Measurements from ENCODE around the gene PTPRG. TPM values are rescaled to one million over a fixed set of nuclear protein-coding genes. Genes with fewer than 3 reads are reported as not detected.

Gene PTPRG
- total and polyA plus RNA-seq, 7 donors = 0.69 to 76.3 (median 62.7) TPM

- Histone ChIP-seq H3K27me3 (no peaks in the 10 kb centered on the region), H3K4me1 (peaks cover 0 to 74% (median 61%) of the 10 kb centered on the region in 4 donors), H3K9me3 (no peaks in the 10 kb centered on the region), H3K36me3 (no peaks in the 10 kb centered on the region), H3K4me3 (no peak overlapping the region), H3K27ac (peak overlapping the region; percentile 55 to 78 (median 70))
- 71 to 93% methylated on average over 3 of the region's 3 CpGs for WGBS, 2 donors
- TF ChIP-seq EP300 (IDR thresholded peaks at IDR 0.05) = no peak
- no peak for TF ChIP-seq POLR2AphosphoS5 (IDR thresholded peaks at IDR 0.05)
- TF ChIP-seq POLR2A (IDR thresholded peaks at IDR 0.05) = no peak
- TF ChIP-seq CTCF (IDR thresholded peaks at IDR 0.05) = no peak
- no peak for DNase-seq
- intact Hi-C loops (cut with DNase I) = loop anchor here (2.0 to 10.0 kb wide), 3 partner anchors 66 to 363 kb away; no protein-coding TSS in a partner anchor
Measured at GRCh38 chr3:61928039-61928438, 366.7 kb downstream of the PTPRG start.

DNA sequence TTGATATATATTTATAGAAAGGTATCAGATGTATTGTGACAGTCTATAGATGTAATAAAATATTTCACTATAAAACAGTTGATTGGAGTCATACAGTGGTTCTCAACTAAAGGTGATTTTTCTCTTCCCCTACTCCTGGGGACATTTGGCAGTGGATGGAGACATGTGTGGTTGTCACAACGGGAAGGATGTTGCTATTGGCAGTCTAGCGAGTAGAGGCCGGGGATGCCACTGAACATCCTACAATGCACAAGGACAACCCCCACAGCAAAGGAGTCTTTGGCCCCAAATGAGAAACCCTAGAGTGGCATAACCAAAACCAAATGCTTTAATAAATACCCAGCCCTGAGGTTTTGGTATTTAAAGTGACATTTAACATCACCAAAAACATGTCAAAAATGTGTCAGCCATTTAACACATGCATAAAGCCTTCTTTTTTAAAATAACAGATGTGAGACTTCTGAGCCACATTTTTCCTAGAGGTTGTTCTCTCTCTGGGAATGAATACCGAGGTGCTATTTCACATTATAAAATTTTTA is 367.5 kb downstream of the PTPRG start:
- Histone ChIP-seq H3K9me3 (no peaks in the 10 kb centered on the region), H3K36me3 (no peaks in the 10 kb centered on the region), H3K27ac (peak overlapping the region; percentile 55 to 78 (median 70)), H3K4me1 (peaks cover 0 to 71% (median 60%) of the 10 kb centered on the region in 4 donors), H3K4me3 (no peak overlapping the region), H3K27me3 (no peaks in the 10 kb centered on the region)
- intact Hi-C loops (cut with DNase I) = loop anchor here (2.0 to 10.0 kb wide), 3 partner anchors 67 to 364 kb away; no protein-coding TSS in a partner anchor
- TF ChIP-seq CTCF (IDR thresholded peaks at IDR 0.05) (no peak), POLR2A (IDR thresholded peaks at IDR 0.05) (no peak), POLR2AphosphoS5 (IDR thresholded peaks at IDR 0.05) (no peak), EP300 (IDR thresholded peaks at IDR 0.05) (no peak)
- 87 to 92% methylated on average over 4 of the region's 4 CpGs for WGBS, 2 donors
- no peak for DNase-seq

- 93 to 94% methylated on average over 8 of the region's 8 CpGs for WGBS, 2 donors
- intact Hi-C loops (cut with DNase I) = loop anchor here (2.0 to 10.0 kb wide), 3 partner anchors 67 to 365 kb away; no protein-coding TSS in a partner anchor
- Histone ChIP-seq H3K9me3 (no peaks in the 10 kb centered on the region), H3K4me1 (peaks cover 0 to 63% (median 52%) of the 10 kb centered on the region in 4 donors), H3K36me3 (no peaks in the 10 kb centered on the region), H3K27me3 (no peaks in the 10 kb centered on the region), H3K4me3 (no peak overlapping the region), H3K27ac (peak overlapping the region in 2 of 4 donors; percentile 72 to 78)
- DNase-seq = no peak
- TF ChIP-seq POLR2AphosphoS5 (IDR thresholded peaks at IDR 0.05) (no peak), CTCF (IDR thresholded peaks at IDR 0.05) (no peak), POLR2A (IDR thresholded peaks at IDR 0.05) (no peak), EP300 (IDR thresholded peaks at IDR 0.05) (no peak)
Measured at GRCh38 chr3:61929617-61930016, 368.2 kb downstream of the PTPRG start.

GRCh38 chr3:61932499-61932898 is 371.1 kb downstream of the PTPRG start:
- intact Hi-C loops (cut with DNase I) = no loop called here
- no peak overlapping the region for H3K4me3 ChIP-seq
- 92 to 94% methylated on average over 6 of the region's 6 CpGs for WGBS, 2 donors

DNA sequence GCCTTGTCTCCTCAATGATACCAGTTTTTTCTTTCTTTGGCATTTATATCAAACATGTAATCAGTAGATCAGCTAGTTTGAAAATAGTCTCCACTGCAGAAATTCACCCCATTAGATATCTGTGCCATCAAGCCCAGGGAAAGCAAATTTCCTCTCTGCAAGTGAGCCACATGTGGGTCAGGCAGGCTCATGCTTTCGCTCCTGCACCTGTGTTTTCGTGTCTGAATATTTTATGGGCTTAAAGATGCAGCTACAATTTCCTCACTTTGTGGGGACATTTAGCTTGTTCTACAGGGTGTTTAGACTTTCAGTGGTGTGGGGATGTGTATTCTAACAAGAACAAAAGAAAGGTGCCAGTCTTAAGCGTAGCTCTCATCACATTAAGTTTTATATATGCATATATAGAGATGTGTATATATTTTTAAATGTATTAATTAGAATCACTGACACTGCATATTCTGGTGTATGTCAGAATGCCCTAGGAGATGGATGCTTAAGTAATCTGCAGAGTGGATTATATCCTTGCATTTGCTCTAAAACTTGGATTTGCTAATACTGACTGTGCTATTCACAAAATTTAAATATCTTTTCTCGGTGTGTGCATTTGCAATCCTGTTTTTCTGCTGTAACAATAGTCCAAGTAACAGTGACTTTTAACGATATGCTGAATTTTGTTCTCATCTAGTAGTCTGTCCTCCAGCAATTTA is 372.6 kb downstream of the PTPRG start:
- no peak overlapping the region for H3K27ac ChIP-seq
- DNase-seq = no peak
- peaks cover 0 to 30% (median 20%) of the 10 kb centered on the region in 4 donors for H3K4me1 ChIP-seq
- H3K27me3 ChIP-seq = no peaks in the 10 kb centered on the region
- H3K9me3 ChIP-seq = no peaks in the 10 kb centered on the region
- H3K36me3 ChIP-seq = no peaks in the 10 kb centered on the region
- H3K4me3 ChIP-seq = no peak overlapping the region
- intact Hi-C loops (cut with DNase I) = no loop called here
- TF ChIP-seq POLR2A (IDR thresholded peaks at IDR 0.05) (no peak), CTCF (IDR thresholded peaks at IDR 0.05) (no peak), POLR2AphosphoS5 (IDR thresholded peaks at IDR 0.05) (no peak), EP300 (IDR thresholded peaks at IDR 0.05) (no peak)
- WGBS, 2 donors = 87 to 89% methylated on average over 5 of the region's 5 CpGs

More at GRCh38 chr3:61932499-61932898, 371.1 kb downstream of the PTPRG start:
- Histone ChIP-seq H3K4me1 (peaks cover 0 to 40% (median 33%) of the 10 kb centered on the region in 4 donors), H3K36me3 (no peaks in the 10 kb centered on the region), H3K27me3 (no peaks in the 10 kb centered on the region), H3K9me3 (no peaks in the 10 kb centered on the region), H3K27ac (no peak overlapping the region)
- DNase-seq = no peak
- no peak for TF ChIP-seq EP300 (IDR thresholded peaks at IDR 0.05)
- no peak for TF ChIP-seq POLR2AphosphoS5 (IDR thresholded peaks at IDR 0.05)
